ENCODE results near the gene RGCC. TPM values are rescaled to one million over a fixed set of nuclear protein-coding genes. Genes with fewer than 3 reads are reported as not detected.
A peak's percentile ranks its signal among the peaks of the same experiment; 100 is the strongest.
"Not testable (repeated sequence)": the region's sequence is repeated elsewhere in the genome, so short reads cannot be mapped to it uniquely, and the experiment has no call there.

Gene RGCC
- total RNA-seq, 1 experiment from 2014 or later, result 2.6 TPM

DNA sequence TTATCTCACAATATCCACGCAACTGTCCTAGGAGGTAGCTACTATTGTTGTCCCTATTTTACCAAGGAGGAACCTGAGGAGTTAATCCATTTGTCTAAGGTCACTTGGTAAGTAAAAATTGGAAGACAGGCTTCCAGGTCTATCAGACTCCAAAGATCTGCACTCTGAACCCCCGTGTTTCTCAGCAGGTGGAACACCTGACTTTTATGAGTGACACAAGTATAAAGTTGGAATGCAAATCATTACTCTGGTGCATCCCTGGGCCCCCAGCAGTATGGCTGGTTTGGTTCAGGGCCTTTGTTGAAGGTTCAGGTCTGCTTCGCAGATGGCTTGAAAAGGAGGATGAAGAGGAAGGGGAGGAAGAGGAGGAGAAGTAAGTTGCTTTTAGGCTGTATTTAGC is 46.0 kb downstream of the RGCC start:
- no peaks in the 10 kb centered on the region for H3K9me2 ChIP-seq (replicated peaks; ENCODE audit: low read length)
- BruUV-seq (replicated peaks), result no TSS peak
- ChIA-PET CTCF (no interaction called here), POLR2A (ENCODE audit: unreplicated experiment) (no interaction called here)
- no peak overlapping the region for H3K27ac ChIP-seq (ENCODE audit: low read length)
- intact Hi-C loops (cut with micrococcal nuclease), result no loop called here
- no peaks in the 10 kb centered on the region for H3K79me2 ChIP-seq (ENCODE audit: low read length)
- no peaks in the 10 kb centered on the region for H3K36me3 ChIP-seq (ENCODE audit: low read depth, low read length)
- TF ChIP-seq EZH2phosphoT487 (IDR thresholded peaks at IDR 0.05; ENCODE audit: borderline replicate concordance, low read length) (no peak), EZH2 (IDR thresholded peaks at IDR 0.05; ENCODE audit: low read length, unreplicated experiment) (no peak)
- TF ChIP-seq, protein P1, sequence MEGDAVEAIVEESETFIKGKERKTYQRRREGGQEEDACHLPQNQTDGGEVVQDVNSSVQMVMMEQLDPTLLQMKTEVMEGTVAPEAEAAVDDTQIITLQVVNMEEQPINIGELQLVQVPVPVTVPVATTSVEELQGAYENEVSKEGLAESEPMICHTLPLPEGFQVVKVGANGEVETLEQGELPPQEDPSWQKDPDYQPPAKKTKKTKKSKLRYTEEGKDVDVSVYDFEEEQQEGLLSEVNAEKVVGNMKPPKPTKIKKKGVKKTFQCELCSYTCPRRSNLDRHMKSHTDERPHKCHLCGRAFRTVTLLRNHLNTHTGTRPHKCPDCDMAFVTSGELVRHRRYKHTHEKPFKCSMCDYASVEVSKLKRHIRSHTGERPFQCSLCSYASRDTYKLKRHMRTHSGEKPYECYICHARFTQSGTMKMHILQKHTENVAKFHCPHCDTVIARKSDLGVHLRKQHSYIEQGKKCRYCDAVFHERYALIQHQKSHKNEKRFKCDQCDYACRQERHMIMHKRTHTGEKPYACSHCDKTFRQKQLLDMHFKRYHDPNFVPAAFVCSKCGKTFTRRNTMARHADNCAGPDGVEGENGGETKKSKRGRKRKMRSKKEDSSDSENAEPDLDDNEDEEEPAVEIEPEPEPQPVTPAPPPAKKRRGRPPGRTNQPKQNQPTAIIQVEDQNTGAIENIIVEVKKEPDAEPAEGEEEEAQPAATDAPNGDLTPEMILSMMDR (conservative IDR thresholded peaks at IDR 0.05; ENCODE audit: low read depth, low read length), result no peak
- no peak overlapping the region for H3K4me3 ChIP-seq (ENCODE audit: low read length)
- H3K4me1 ChIP-seq (ENCODE audit: insufficient read depth, low read length), result peaks cover 8% of the 10 kb centered on the region; the same call in 1 of the 2 replicates
- no peaks in the 10 kb centered on the region for H3K27me3 ChIP-seq (ENCODE audit: low read length)
- ATAC-seq, result no peak
- DNase-seq, result no peak
- H3K9me3 ChIP-seq (ENCODE audit: low read length), result no peaks in the 10 kb centered on the region
- no peaks in the 10 kb centered on the region for H4K20me1 ChIP-seq (ENCODE audit: low read length)
- H3K4me2 ChIP-seq (ENCODE audit: low read length), result no peak overlapping the region
- no peaks in the 10 kb centered on the region for H3F3A ChIP-seq (ENCODE audit: low read length, unreplicated experiment)
- no peak overlapping the region for H3K9ac ChIP-seq (ENCODE audit: low read length)
- no peak overlapping the region for H2AFZ ChIP-seq (ENCODE audit: low read length)

- H3K79me2 ChIP-seq (ENCODE audit: low read length); H3K4me3 ChIP-seq (ENCODE audit: low read length); H3K36me3 ChIP-seq (ENCODE audit: low read depth, low read length); H3K27me3 ChIP-seq (ENCODE audit: low read length); DNase-seq; intact Hi-C loops (cut with micrococcal nuclease); BruUV-seq (replicated peaks); H3K9ac ChIP-seq (ENCODE audit: low read length); CTCF ChIA-PET; H3K4me1 ChIP-seq (ENCODE audit: insufficient read depth, low read length); ATAC-seq; H3K27ac ChIP-seq (ENCODE audit: low read length); H4K20me1 ChIP-seq (ENCODE audit: low read length); POLR2A ChIA-PET (ENCODE audit: unreplicated experiment); H3K9me3 ChIP-seq (ENCODE audit: low read length); H3K4me2 ChIP-seq (ENCODE audit: low read length); H2AFZ ChIP-seq (ENCODE audit: low read length); H3K9me2 ChIP-seq (replicated peaks; ENCODE audit: low read length); H3F3A ChIP-seq (ENCODE audit: low read length, unreplicated experiment): not testable (repeated sequence)
Observed at GRCh38 chr13:41504657-41505056, 47.3 kb downstream of the RGCC start.

GRCh38 chr13:41505209-41505835 is 48.0 kb downstream of the RGCC start:
- peaks cover 6% of the 10 kb centered on the region; the same call in 1 of the 2 replicates for H3K4me1 ChIP-seq (ENCODE audit: insufficient read depth, low read length)
- TF ChIP-seq EZH2 (IDR thresholded peaks at IDR 0.05; ENCODE audit: low read length, unreplicated experiment) (no peak), EZH2phosphoT487 (IDR thresholded peaks at IDR 0.05; ENCODE audit: borderline replicate concordance, low read length) (no peak)
- TF ChIP-seq, protein P1 (conservative IDR thresholded peaks at IDR 0.05; ENCODE audit: low read depth, low read length), result no peak
- no peaks in the 10 kb centered on the region for H3K36me3 ChIP-seq (ENCODE audit: low read depth, low read length)
- no peaks in the 10 kb centered on the region for H3F3A ChIP-seq (ENCODE audit: low read length, unreplicated experiment)
- no TSS peak for BruUV-seq (replicated peaks)
- ChIA-PET CTCF (no interaction called here), POLR2A (ENCODE audit: unreplicated experiment) (no interaction called here)
- ATAC-seq (no peak), DNase-seq (peak; percentile 8)
- H3K79me2 ChIP-seq (ENCODE audit: low read length), result no peaks in the 10 kb centered on the region
- no peaks in the 10 kb centered on the region for H3K9me3 ChIP-seq (ENCODE audit: low read length)
- no peaks in the 10 kb centered on the region for H3K27me3 ChIP-seq (ENCODE audit: low read length)
- no peaks in the 10 kb centered on the region for H3K9me2 ChIP-seq (replicated peaks; ENCODE audit: low read length)
- no peak overlapping the region for H2AFZ ChIP-seq (ENCODE audit: low read length)
- no peaks in the 10 kb centered on the region for H4K20me1 ChIP-seq (ENCODE audit: low read length)
- H3K4me3 ChIP-seq (ENCODE audit: low read length), result no peak overlapping the region
- H3K27ac ChIP-seq (ENCODE audit: low read length), result no peak overlapping the region
- no peak overlapping the region for H3K4me2 ChIP-seq (ENCODE audit: low read length)
- intact Hi-C loops (cut with micrococcal nuclease), result no loop called here
- no peak overlapping the region for H3K9ac ChIP-seq (ENCODE audit: low read length)

All from PC-3 (cell line).